ENCODE measurements around the gene MRS2.
"Not testable (repeated sequence)": the region's sequence is repeated elsewhere in the genome, so short reads cannot be mapped to it uniquely, and the experiment has no call there.

Gene MRS2, protein sequence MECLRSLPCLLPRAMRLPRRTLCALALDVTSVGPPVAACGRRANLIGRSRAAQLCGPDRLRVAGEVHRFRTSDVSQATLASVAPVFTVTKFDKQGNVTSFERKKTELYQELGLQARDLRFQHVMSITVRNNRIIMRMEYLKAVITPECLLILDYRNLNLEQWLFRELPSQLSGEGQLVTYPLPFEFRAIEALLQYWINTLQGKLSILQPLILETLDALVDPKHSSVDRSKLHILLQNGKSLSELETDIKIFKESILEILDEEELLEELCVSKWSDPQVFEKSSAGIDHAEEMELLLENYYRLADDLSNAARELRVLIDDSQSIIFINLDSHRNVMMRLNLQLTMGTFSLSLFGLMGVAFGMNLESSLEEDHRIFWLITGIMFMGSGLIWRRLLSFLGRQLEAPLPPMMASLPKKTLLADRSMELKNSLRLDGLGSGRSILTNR

DNA sequence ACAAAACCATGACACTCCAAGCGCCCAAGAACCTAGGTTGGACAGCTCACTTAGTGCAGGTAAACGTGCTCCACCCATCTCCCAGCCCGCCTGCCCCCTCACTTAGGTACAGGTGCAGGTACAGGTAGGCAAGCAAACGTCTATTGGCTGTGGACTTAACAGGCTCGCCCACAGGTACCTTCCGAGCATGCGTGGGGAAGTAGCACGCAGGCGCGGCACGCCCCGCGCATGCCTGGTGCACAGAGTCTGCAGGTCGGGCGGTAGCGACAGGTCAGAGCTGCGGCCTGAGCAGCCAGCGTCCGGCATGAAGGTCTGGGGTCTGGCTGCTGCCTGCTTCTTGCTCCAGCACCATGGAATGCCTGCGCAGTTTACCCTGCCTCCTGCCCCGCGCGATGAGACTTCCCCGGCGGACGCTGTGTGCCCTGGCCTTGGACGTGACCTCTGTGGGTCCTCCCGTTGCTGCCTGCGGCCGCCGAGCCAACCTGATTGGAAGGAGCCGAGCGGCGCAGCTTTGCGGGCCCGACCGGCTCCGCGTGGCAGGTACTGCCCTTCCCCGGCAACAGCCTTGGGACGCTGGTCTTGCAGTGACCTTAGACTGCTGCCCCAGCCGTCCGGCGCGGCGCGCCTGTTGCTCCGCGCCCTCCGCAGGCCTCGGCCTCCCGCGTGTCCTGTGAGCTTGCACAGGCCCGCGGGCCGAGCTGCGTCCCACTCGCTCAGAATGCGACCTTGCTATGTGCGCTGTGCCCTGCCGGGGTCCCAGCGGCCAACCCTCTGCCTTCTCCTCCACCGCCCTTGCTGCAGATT lies at the start of gene MRS2:
TSS of gene MRS2 (plus strand) at position 240 of the 804 bp plus-strand sequence. CDS start at position 351, 111 bp downstream.
- Histone ChIP-seq H3K36me3 (ENCODE audit: control insufficient read depth, insufficient read depth, low read length) (peaks cover 11% of the 10 kb centered on the region), H3K4me3 (ENCODE audit: low read depth, low read length) (peak within 1 kb of the TSS; percentile 98), H3K9ac (ENCODE audit: low read depth, low read length) (peak within 1 kb of the TSS; percentile 98), H3K4me1 (ENCODE audit: control insufficient read depth, insufficient read depth, low read length) (peaks cover 30% of the 10 kb centered on the region), H3K27me3 (ENCODE audit: control insufficient read depth, insufficient read depth, low read length) (no peaks in the 10 kb centered on the region), H3K9me3 (ENCODE audit: control insufficient read depth, insufficient read depth, low read length) (no peaks in the 10 kb centered on the region)

DNA sequence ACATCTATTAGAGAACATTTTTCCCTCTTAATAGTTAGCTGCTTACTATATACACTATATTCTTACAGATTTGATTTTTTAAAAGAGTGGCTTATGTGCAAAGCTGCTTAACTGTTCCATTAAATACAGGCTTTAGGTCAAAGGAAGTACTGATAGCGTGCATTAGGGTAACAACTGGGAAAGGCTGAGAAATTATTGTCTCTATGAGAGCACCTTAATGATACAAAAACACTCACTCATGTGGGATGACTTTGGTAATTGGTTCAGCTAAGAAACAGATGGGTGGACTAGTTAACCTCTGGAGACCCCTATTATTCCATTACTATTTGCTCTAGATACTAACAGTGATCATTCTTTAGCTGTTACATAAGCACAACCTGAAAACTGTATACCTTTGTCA lies 48.9 kb upstream of the MRS2 start:
- H3K36me3 ChIP-seq (ENCODE audit: control insufficient read depth, insufficient read depth, low read length) = no peaks in the 10 kb centered on the region
- no peaks in the 10 kb centered on the region for H3K9me3 ChIP-seq (ENCODE audit: control insufficient read depth, insufficient read depth, low read length)
- no peak overlapping the region for H3K4me3 ChIP-seq (ENCODE audit: low read depth, low read length)

DNA sequence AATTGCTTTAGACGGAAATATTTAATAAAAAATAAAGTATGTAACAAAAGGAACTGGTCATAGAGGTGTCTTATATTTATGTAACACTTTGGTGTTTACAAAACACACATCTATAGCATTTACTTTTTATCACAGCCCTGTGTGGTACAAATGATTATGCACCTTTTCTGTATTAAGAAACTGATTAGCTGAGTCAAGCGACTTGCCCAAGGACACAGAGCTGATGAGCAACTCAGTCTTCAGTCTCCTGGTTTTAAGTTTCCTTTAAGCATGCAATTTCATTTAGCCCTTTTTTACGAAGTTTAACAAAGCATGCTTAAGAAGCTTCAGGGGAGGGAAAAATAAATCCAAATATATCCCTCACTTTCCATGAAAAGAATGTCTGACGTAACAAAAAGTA lies 47.3 kb upstream of the MRS2 start:
- H3K27me3 ChIP-seq (ENCODE audit: control insufficient read depth, insufficient read depth, low read length) = peaks cover 26% of the 10 kb centered on the region
- no peaks in the 10 kb centered on the region for H3K9me3 ChIP-seq (ENCODE audit: control insufficient read depth, insufficient read depth, low read length)
- no peaks in the 10 kb centered on the region for H3K36me3 ChIP-seq (ENCODE audit: control insufficient read depth, insufficient read depth, low read length)
- no peak overlapping the region for H3K9ac ChIP-seq (ENCODE audit: low read depth, low read length)
- no peak overlapping the region for H3K4me3 ChIP-seq (ENCODE audit: low read depth, low read length)
- peaks cover 3% of the 10 kb centered on the region for H3K4me1 ChIP-seq (ENCODE audit: control insufficient read depth, insufficient read depth, low read length)

More for the DNA sequence above, 48.9 kb upstream of the MRS2 start:
- Histone ChIP-seq H3K9ac (ENCODE audit: low read depth, low read length) (no peak overlapping the region), H3K4me1 (ENCODE audit: control insufficient read depth, insufficient read depth, low read length) (no peaks in the 10 kb centered on the region), H3K27me3 (ENCODE audit: control insufficient read depth, insufficient read depth, low read length) (peaks cover 29% of the 10 kb centered on the region)

DNA sequence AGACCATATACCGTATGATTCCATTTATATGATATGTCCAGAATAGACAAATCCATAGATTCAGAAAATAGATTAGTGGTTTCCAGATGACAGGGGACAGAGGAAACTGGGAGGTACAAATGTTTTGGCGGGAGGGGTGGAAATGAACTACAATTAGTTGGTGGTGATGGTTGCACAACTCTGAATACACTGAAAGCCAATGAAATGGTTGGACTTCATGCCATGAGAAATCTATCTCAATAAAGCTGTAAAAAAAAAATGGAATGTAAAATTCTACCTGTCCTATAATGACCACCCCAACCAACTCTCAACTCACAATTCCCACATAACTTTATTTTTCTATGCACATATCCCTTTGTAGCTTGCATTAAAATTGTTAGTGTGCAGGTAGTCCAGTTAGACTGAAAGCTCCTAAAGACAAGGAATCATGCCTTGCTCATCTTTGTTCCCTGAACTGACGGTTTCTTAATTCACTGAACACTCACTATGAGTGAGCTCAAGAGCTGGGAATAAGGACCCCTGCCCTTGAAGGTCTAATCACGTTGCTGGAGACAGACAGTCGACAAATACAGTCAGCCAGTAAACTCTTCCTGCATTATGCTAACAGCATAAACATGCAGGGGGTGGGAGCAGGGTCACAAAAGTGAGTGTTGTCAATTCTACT lies 46.3 kb upstream of the MRS2 start:
- Histone ChIP-seq H3K27me3 (ENCODE audit: control insufficient read depth, insufficient read depth, low read length) (peaks cover 30% of the 10 kb centered on the region), H3K9ac (ENCODE audit: low read depth, low read length) (no peak overlapping the region), H3K9me3 (ENCODE audit: control insufficient read depth, insufficient read depth, low read length) (no peaks in the 10 kb centered on the region), H3K4me3 (ENCODE audit: low read depth, low read length) (no peak overlapping the region), H3K4me1 (ENCODE audit: control insufficient read depth, insufficient read depth, low read length) (peaks cover 3% of the 10 kb centered on the region), H3K36me3 (ENCODE audit: control insufficient read depth, insufficient read depth, low read length) (no peaks in the 10 kb centered on the region)

DNA sequence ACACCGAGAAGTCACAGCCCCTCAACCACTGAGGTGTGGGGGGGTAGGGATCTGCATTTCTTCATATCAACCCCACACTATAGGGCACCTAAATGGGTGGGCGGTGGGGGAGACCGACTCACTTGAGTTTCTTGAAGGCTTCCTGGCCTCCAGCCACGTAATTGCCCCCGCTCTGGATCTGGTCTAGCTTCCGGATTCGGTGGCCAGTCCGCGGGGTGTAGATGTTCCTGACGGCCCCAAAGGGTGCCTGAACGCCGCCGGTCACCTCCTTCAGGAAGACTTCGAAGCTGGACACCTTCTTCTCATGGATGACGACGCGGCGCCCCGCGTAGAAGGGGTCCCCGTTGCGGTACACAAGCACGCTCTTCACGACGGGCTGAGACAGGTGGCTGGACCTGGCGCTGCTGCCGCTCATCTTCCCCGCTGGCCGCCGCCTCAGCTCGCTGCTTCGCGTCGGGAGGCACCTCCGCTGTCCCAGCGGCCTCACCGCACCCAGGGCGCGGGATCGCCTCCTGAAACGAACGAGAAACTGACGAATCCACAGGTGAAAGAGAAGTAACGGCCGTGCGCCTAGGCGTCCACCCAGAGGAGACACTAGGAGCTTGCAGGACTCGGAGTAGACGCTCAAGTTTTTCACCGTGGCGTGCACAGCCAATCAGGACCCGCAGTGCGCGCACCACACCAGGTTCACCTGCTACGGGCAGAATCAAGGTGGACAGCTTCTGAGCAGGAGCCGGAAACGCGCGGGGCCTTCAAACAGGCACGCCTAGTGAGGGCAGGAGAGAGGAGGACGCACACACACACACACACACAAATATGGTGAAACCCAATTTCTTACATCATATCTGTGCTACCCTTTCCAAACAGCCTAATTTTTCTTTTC lies 45.2 kb upstream of the MRS2 start, which contains the start of gene DCDC2:
TSS of gene DCDC2 (minus strand) at position 724 of the 883 bp plus-strand sequence. CDS start at position 415, 309 bp downstream.
- Histone ChIP-seq H3K27me3 (ENCODE audit: control insufficient read depth, insufficient read depth, low read length) (peaks cover 30% of the 10 kb centered on the region), H3K9me3 (ENCODE audit: control insufficient read depth, insufficient read depth, low read length) (no peaks in the 10 kb centered on the region), H3K4me3 (ENCODE audit: low read depth, low read length) (peak within 1 kb of the TSS; percentile 75), H3K4me1 (ENCODE audit: control insufficient read depth, insufficient read depth, low read length) (peaks cover 3% of the 10 kb centered on the region), H3K36me3 (ENCODE audit: control insufficient read depth, insufficient read depth, low read length) (no peaks in the 10 kb centered on the region), H3K9ac (ENCODE audit: low read depth, low read length) (peak within 1 kb of the TSS; percentile 66)

DNA sequence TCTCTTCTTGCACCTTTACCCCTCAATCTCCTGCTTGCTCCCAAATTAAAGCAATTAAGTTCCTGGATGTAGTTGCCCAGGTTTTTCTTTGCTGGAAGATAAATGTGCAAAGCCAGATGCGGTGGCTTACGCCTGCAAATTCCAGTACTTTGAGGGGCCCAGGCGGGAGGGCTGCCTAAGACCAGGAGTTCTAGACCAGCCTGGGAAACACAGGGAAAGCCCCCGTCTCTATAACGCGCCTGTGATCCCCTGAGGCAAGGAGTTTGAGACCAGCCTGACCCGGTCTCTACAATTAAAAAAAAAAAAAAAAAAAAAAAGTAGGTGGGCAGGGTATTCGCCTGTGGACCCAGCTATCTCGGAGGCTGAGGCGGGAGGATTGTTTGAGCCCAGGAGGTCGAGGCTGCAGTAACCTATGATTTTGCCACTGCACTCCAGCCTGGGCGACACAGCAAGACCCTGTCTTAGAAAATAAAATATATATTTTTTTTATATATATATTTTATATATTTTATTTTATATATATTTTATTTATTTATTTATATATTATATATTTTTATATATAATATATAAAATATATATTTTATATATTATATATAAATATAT lies 44.4 kb upstream of the MRS2 start:
- Histone ChIP-seq H3K9me3 (ENCODE audit: control insufficient read depth, insufficient read depth, low read length) (no peaks in the 10 kb centered on the region), H3K9ac (ENCODE audit: low read depth, low read length) (no peak overlapping the region), H3K4me3 (ENCODE audit: low read depth, low read length) (peak overlapping the region; percentile 75), H3K4me1 (ENCODE audit: control insufficient read depth, insufficient read depth, low read length) (peaks cover 3% of the 10 kb centered on the region), H3K27me3 (ENCODE audit: control insufficient read depth, insufficient read depth, low read length) (peaks cover 30% of the 10 kb centered on the region), H3K36me3 (ENCODE audit: control insufficient read depth, insufficient read depth, low read length) (no peaks in the 10 kb centered on the region)

DNA sequence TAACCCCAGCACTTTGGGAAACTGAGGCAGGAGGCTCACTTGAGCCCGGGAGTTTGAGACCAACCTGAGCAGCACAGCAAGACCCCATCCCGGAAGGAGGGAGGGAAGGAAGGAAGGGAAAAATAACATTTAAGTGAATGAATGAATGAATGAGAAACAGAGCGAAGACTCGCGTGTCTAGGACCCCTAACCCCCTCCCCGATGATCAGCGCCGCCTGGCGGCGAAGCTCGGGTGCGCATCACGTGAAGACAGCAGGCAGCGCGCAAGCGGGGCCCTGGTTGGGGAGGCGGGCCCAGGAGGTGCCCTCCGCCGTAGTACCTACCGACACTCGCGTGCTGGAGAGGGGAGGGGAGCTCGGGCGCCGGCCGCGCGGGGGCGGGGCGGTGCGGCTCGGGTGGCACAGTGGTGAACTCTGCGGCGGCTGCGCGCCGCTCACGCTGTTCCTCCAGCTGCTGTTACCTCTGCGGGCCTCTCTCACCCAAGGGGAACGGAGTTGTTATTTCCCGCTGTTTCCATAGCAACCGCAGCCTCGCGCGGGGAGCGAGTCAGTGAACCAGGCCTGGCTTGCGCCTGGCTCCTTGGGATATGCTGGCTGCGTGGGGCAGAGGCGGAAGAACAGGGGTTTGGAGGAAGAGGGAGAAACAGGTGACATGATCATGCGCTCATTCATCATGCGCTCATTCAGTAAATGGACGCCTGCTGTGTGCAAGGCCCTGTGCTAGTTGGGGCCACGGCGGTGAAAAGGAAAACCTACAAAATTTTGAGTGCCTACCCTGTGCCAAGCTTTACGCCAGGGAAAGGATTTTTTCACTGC lies 42.9 kb upstream of the MRS2 start:
- peak overlapping the region; percentile 63 for H3K9ac ChIP-seq (ENCODE audit: low read depth, low read length)
- no peaks in the 10 kb centered on the region for H3K36me3 ChIP-seq (ENCODE audit: control insufficient read depth, insufficient read depth, low read length)
- peak overlapping the region; percentile 90 for H3K4me3 ChIP-seq (ENCODE audit: low read depth, low read length)
- no peaks in the 10 kb centered on the region for H3K9me3 ChIP-seq (ENCODE audit: control insufficient read depth, insufficient read depth, low read length)
- H3K27me3 ChIP-seq (ENCODE audit: control insufficient read depth, insufficient read depth, low read length) = peaks cover 30% of the 10 kb centered on the region
- peaks cover 3% of the 10 kb centered on the region for H3K4me1 ChIP-seq (ENCODE audit: control insufficient read depth, insufficient read depth, low read length)

DNA sequence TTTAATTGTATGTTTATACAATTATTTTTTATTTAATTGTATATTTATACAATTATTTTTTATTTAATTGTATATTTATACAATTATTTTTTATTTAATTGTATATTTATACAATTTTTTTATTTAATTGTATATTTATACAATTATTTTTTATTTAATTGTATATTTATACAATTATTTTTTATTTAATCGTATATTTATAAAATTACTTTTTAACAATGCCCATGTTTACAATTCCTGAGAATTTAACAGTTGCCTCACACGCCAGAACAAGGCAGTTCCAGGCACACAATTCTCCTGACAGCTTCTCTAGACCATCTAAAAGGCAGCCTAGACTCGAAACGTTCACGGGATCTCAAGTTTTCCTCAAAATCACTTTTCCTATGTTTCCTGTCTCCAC lies 40.4 kb upstream of the MRS2 start:
- H3K27me3 ChIP-seq (ENCODE audit: control insufficient read depth, insufficient read depth, low read length) = peaks cover 16% of the 10 kb centered on the region
- not testable (repeated sequence) for H3K9ac ChIP-seq (ENCODE audit: low read depth, low read length); H3K4me3 ChIP-seq (ENCODE audit: low read depth, low read length); H3K9me3 ChIP-seq (ENCODE audit: control insufficient read depth, insufficient read depth, low read length); H3K4me1 ChIP-seq (ENCODE audit: control insufficient read depth, insufficient read depth, low read length); H3K36me3 ChIP-seq (ENCODE audit: control insufficient read depth, insufficient read depth, low read length)

DNA sequence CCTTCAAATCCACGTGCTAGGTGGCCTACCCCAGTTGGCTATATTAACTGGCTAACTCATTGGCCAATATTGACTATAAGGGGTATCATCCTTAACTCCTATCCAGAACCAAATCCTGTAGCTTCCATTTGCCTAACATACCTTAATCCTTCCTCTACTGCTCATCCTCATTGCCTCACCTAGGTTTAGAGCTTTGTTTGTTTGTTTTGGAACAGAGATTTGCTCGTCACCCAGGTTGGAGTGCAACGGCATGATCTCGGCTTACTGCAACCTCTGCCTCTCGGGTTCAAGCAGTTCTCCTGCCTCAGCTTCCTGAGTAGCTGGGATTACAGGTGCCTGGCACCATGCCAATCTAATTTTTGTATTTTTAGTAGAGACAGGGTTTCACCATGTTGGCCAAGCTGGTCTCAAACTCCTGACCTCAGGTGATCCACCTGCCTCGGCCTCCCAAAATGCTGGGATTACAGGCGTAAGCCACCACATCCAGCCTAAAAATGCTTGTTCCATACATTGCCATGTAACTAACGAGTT lies 37.6 kb upstream of the MRS2 start:
- H3K9me3 ChIP-seq (ENCODE audit: control insufficient read depth, insufficient read depth, low read length); H3K9ac ChIP-seq (ENCODE audit: low read depth, low read length); H3K4me1 ChIP-seq (ENCODE audit: control insufficient read depth, insufficient read depth, low read length); H3K36me3 ChIP-seq (ENCODE audit: control insufficient read depth, insufficient read depth, low read length); H3K27me3 ChIP-seq (ENCODE audit: control insufficient read depth, insufficient read depth, low read length); H3K4me3 ChIP-seq (ENCODE audit: low read depth, low read length): not testable (repeated sequence)

DNA sequence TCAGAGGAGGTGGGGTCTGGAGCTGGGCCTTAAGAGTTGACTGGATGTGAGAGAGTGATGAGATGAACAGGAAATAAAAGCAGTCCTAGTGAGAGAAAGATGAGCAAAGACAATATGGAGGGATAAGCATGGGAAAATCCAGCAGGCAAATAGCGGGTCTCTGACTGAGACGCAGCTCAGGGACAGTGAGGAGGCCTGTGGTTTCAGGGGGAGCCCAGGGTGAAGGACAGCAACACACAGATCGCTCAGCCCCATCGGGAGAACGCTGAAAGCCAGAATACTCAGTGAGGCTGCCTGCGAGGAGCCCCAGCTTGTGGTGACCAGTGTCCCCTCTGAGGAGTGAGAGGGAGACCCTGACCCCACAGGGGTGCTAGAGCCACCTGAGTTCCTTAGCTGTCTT lies 28.1 kb upstream of the MRS2 start:
- Histone ChIP-seq H3K36me3 (ENCODE audit: control insufficient read depth, insufficient read depth, low read length) (no peaks in the 10 kb centered on the region), H3K9me3 (ENCODE audit: control insufficient read depth, insufficient read depth, low read length) (no peaks in the 10 kb centered on the region), H3K4me1 (ENCODE audit: control insufficient read depth, insufficient read depth, low read length) (no peaks in the 10 kb centered on the region), H3K27me3 (ENCODE audit: control insufficient read depth, insufficient read depth, low read length) (no peaks in the 10 kb centered on the region), H3K4me3 (ENCODE audit: low read depth, low read length) (no peak overlapping the region), H3K9ac (ENCODE audit: low read depth, low read length) (no peak overlapping the region)
